GM12865 (cell line): ENCODE data around the gene PSMC3IP.
"Not testable (repeated sequence)": the region's sequence is repeated elsewhere in the genome, so short reads cannot be mapped to it uniquely, and the experiment has no call there.

Source experiments
- DNase-seq: peaks from one replicate; pipeline ENCODE4 v3.0.0; 2010; ENCODE audit warnings: low read depth
- H3K4me3 ChIP-seq: 2 replicates; pipeline ENCODE4 v1.5.1; 2011; ENCODE audit warnings: mild to moderate bottlenecking, low read depth, low read length, control low read depth
- TF ChIP-seq, protein P1 (sequence below): IDR thresholded peaks from 2 replicates; pipeline ENCODE4 v1.5.1; 2011; ENCODE audit warnings: low read length, control low read depth, low read depth, inconsistent platforms; ENCODE audit not compliant: insufficient read depth; ENCODE audit errors: missing control alignments

The PSMC3IP gene

GRCh38 chr17:42548993-42549755 is 28.4 kb downstream of the PSMC3IP start:
- no peak for DNase-seq
- peak overlapping the region; percentile 50 for H3K4me3 ChIP-seq
- TF ChIP-seq, protein P1, sequence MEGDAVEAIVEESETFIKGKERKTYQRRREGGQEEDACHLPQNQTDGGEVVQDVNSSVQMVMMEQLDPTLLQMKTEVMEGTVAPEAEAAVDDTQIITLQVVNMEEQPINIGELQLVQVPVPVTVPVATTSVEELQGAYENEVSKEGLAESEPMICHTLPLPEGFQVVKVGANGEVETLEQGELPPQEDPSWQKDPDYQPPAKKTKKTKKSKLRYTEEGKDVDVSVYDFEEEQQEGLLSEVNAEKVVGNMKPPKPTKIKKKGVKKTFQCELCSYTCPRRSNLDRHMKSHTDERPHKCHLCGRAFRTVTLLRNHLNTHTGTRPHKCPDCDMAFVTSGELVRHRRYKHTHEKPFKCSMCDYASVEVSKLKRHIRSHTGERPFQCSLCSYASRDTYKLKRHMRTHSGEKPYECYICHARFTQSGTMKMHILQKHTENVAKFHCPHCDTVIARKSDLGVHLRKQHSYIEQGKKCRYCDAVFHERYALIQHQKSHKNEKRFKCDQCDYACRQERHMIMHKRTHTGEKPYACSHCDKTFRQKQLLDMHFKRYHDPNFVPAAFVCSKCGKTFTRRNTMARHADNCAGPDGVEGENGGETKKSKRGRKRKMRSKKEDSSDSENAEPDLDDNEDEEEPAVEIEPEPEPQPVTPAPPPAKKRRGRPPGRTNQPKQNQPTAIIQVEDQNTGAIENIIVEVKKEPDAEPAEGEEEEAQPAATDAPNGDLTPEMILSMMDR: no peak

DNA sequence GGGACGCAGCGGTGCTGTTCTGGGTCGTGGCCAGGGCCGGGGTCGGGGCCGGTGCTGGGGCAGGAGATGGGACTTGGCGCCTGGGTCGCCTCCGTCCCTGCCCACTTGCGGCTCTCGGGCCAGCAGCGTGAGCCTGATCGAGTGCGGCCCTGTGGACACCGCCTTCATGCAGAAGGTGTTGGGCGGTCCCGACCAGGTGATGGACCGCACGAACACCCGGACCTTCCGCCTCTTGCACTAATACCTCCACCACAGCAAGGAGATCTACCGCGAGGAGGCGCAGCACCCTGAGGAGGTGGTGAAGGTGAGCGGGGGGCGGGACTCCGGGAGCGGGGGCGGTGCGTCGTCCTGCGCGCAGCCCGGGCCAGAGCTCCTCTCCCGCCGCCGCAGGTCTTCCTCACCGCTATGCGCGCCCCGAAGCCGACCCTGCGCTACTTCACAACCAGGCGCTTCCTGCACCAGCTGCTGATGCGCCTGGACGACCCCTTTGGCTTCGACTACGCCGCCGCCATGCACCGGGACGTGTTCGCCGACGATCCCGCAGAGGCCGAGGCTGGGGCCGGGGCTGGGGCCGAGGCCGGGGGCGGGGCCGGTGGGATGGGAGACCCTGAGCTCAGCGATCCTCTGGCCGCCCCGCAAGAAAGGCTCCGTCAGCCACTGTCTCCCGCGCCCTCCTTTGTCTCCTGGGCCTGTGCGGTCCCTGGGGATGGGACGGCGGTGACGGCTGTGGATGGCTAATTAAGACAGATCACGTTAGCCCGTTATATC is 29.3 kb downstream of the PSMC3IP start:
- peak; percentile 89 for DNase-seq
- TF ChIP-seq, protein P1: peak; percentile 70
- H3K4me3 ChIP-seq: peak overlapping the region; percentile 50

GRCh38 chr17:42547698-42548069 is 29.8 kb downstream of the PSMC3IP start:
- DNase-seq: no peak
- TF ChIP-seq, protein P1: no peak
- H3K4me3 ChIP-seq: no peak overlapping the region; the same call in 1 of the 2 replicates

DNA sequence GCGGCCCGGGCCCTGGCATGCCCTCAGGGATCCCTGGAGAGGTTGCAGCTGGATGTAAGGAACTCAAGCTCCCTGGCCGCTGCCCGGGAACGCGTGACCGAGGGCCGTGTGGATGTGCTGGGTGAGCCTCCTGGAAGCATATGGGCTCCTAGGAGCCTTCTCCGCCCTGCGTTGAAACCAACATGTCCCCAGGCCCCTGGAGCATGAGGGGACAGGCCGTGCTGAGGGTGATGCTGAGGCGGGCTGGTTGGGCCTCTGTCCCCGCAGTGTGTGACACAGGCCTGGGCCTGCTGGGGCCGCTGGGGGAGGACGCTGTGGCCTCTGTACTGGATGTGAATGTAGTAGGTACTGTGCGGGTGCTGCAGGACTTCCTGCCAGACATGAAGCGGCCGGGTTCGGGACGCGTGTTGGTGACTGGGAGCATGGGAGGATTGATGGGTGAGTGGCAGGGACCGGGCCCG is 30.5 kb downstream of the PSMC3IP start:
- TF ChIP-seq, protein P1: no peak
- H3K4me3 ChIP-seq: no peak overlapping the region
- no peak for DNase-seq

- H3K4me3 ChIP-seq, DNase-seq: not testable (repeated sequence)
These were observed 31.6 kb downstream of the PSMC3IP start for GRCh38 chr17:42545755-42546505.

DNA sequence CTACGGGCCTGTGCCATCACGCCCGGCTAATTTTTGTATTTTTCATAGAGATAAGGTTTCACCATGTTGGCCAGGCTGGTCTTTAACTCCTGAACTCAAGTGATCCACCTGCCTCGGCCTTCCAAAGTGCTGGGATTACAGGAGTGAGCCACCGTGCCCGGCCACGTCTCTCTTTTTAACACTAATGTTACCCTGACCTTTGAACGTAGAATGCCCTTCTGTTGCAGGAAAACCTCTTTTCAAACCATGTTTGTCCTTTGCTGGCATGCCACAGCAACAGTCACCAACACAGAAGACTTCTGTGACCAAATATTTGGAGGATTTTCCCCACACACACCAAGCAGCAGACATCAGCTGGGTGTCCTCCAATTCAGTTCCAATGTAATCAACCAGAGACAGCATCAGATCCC is 32.6 kb downstream of the PSMC3IP start:
- no peak overlapping the region for H3K4me3 ChIP-seq
- TF ChIP-seq, protein P1: no peak
- no peak for DNase-seq
